GM19238 (cell line): ENCODE measurements around the gene SLX4.

Source experiments
- DNase-seq: peaks from one replicate; pipeline ENCODE4 v3.0.0; 2011; ENCODE audit warnings: low spot score; ENCODE audit not compliant: insufficient read length

Gene SLX4

DNA sequence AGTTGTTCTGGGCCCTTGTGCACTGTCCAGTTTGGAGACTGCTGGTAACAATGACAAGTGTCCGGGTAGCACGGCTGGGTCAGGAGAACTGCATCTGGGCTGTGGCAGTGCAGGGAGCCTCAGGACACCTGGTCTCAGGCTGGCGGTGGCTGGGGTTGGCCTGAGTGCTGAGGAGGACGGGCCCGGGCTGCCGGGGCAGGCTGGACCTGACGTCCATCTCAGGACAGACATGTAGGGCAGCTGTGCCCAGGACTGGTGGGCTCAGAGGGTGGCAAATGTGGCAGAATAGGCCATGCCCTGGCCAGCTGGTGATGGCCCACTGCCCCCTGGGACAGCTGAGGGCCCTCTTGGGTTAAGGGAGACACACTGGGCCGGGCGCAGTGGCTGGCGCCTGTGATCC is 30.0 kb downstream of the SLX4 start:
- no peak for DNase-seq

DNA sequence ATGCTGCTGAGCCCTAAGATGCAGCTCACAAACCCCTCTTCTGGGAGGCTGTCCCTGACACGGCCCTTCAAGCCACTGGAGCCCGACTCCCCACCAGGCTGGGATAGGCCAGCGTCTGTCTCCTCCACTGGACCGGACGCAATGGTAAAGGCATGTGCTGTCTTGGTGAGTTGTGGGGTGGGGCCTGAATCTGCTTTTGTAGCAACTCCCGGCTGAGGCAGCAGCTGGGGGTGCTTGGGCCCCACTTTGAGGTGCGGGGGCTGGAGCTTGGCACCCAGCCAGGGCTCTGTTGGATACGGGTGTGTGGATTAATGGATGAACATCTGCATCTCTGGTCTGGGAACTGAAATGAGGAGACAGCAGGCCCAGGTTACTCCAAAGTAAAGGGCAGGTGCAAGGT is 30.7 kb downstream of the SLX4 start:
- no peak for DNase-seq

DNA sequence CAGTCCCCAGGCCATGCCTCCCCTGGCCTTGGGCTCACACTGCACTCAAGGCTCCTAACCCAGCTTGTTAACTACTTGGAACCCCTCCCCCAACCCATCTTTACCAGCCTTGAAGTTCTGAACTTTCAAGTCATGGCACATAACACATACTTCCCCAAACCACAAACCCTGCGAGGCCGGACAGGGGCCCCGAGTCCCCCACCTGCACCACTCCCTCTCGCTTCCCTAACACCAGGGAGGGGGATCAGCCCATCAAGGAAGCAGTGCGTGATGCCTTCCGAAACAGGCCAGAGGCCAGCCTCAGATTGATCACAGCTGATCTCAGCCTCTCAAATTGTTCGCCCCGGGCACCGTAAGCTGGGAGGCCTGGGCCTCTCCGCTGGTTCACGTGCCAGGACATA is 31.2 kb downstream of the SLX4 start:
- DNase-seq, result no peak

DNA sequence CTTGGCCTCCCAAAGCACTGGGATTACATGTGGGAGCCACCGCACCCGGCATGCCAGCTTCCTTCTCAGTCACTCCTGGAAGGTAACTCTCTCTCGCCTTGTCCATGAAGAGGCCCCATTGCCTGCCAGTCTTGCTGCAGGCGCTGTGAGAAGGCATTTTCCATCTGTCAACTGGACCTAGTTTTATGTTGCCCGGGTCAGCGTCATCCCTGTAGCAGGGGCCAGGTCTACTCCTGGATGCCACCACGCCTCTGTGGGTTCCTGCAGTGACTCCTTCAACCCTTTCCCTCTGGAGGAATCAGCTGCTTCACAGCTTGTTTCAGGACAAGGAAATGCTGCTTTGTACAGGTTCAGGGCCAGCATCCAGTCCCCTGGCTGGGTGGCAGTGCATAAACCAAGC is 31.6 kb downstream of the SLX4 start:
- DNase-seq, result no peak

DNA sequence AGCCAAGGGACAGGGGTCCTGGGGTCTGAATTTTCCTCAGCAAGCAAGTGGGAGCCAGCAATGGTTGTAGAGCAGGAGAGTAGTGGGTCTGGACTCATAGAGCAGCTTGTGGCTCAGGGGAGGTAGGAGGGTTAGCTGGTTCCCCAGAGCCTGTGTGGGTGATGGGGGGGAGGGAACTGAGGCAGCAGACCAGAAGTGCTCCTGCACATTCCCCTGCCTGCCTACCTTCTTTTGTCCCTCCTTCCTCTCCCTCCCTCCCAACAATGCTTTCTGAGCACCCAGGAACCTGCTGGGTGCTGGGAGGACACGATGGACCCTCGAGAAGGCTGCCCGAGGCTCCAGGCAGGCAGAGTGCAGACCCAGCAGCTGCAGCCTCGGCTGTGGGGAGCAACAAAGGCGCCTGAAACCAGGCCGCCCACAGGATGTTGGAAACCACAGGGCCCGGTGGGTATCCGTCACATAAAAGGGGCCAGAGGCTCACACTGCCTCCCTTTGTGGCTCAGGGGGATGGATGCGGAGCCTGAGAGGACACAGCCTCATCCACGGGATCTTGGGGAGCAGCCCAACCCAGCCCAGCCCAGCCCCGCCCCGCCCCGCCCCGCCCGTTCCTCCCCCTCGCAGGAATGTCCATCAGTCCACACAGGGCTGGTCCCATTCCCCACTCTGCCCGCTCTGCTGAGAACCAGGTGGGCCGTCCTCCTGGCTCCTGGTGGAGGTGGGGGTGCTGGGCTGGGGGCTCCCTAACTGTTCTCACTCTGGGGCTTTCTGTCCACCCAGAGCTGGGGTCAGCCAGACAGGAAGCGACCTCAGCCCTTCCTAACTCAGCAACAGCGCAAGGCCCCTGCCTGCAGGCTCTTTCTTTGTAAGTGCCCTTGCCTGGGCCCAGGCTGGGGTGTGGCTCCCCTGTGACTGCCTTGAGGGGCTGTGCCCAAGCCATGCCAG is 32.5 kb downstream of the SLX4 start:
- peak; percentile 80 for DNase-seq

DNA sequence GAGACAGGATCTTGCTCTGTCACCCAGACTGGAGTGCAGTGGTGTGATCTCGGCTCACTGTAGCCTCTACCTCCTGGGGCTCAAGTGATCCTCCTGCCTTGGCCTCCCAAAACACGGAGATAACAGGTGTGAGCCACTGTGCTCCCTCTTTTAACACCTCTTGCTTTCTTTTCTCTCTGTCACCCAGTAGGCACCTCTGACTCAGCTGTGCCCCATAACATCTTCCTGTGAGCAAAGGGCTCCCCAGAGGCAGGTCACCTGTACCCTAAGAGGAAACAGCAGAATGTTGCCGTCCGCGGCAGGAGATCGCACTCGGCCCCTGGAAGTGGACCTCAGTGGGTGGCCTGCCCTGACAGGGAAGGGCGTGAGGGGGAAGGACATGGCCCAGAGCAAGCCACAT is 33.3 kb downstream of the SLX4 start:
- DNase-seq, result no peak

DNA sequence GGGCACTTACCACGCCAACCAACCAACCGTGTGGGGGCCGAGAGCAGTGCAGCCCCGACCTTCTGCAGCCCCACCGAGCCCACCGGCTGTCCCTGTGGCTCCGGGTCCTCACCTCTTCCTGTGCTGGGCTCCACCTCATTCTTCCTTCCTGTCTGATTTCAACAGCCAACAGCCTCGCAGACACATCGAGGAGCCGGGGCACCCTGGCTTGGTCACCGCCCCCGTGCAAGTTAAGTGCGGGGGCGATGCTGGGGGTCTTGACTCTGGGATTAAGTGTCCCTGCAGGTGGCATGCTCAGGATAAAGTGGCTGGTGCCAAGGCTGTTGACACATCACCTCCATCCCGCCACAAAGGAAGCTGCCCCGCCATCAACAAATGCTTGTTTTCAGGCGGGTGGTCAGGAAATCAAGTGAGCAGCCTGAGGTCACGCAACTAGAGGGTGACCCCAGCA is 34.1 kb downstream of the SLX4 start, which contains the start of gene NLRC3:
TSS of gene NLRC3 (minus strand) at position 102 of the 451 bp plus-strand sequence. CDS start 12,367 bp downstream, outside the sequence.
- DNase-seq, result peak; percentile 56

DNA sequence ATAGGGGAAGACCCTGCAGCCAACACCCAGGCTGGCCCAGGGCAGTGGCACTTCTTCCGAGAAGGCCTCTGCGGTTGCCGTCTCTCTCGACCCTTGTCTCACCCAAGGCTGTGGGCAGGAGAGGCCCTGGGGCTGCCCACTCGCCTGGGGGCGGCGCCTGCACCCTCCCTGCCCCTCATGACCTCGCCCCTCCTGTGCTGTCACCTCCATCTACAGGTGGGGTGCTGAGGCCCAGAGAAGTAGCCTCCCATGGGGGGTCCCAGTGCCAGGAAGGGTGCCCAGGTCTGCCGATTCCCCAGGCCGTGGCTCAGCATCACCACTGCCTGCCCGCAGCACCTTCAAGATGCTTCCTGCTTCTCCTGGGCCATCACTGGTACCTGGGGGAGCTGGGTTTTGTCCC is 35.2 kb downstream of the SLX4 start:
- no peak for DNase-seq

DNA sequence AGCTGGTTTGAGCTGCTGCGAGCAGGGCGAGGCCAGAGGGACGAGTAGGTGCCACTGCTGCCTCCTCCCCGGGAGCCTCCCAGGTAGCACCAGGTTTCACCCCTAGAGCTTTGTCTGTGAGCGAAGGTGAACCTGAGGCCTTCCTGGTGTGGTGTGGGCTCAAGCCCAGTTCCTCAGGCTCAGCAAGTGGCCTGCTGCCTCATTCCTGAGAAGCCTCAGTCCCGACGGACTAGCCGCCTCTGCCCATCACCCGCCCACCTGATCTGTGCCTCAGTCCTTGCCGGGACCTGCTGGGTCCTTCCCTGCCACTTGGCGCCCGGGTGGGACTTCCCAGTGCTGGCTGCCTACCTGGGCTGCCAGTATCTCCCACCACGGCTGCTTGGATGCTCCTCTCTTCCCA is 35.9 kb downstream of the SLX4 start:
- no peak for DNase-seq

DNA sequence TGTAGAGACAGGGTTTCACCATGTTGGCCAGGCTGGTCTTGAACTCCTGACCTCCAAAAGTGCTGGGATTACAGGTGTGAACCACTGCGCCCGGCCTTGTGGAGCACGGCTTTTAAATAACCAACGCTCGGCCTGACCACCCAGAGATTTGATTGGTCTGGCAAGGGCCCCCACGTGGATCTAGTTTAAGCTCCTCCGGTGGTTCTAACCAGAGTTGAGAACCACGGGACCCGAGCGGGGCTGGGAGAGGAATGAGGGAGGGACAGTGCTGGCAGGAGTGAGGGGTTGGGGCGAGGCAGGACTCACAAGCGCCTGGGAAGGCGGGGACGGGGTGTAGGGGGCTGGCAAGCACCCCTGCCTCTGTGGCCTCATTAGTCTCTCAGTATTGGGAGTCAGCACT is 37.2 kb downstream of the SLX4 start:
- no peak for DNase-seq

DNA sequence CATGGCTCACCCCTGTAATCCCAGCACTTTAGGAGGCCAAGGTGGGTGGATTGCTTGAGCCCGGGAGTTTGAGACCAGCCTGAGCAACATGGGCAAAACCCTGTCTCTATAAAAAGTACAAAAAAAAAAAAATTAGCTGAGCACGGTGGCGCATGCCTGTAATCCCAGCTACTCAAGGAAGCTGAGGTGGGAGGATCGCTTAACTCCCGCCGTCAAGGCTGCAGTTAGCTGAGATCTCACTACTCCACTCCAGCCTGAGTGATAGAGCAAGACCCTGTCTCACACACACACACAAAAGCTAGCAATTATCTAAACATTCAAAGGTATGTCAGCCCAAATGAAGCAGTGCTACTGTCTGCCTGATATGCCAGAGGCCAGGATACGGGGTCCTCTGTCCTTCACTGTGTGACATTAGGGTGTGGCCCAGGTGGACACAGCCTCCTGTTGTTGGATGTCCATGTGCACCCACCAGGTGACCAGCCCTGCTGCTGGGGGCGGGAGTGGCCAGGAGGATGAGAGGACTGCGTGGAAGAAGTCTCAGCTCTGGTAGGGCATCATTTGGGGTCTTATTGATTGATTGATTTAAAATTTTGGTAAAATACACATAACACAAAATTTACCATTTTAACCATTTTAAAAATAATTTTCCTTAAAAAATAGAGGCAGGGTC is 38.1 kb downstream of the SLX4 start:
- no peak for DNase-seq

DNA sequence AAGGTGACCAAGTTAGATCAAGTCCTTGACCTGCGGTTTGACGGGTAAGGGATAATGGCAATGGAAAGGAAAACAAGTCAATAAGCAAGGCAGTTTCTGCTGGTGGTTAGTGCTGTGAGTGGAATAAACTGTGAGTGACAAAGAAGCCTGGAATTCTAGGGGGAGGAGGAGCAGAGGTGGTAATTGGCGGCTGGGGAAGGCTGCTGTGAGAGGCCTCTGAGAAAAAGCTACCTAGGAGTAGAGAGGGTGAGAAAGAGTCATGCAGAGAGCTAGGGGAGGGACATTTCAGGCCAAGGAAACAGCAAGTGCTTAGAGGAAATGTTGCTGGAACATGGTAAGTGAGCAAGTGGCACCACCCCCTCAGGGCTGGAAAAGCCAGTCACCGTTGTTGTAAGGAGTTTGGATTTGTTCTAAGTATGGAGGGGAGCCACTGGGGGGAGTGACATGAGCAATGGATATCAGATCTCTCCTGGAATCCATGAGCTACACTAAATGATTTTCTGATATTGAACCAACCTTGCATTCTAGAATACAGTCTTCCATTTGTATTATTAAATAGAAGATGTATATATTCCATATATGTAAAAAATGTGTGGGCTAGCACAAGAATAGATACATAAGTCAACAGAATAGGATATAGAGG is 40.9 kb downstream of the SLX4 start:
- DNase-seq, result no peak

DNA sequence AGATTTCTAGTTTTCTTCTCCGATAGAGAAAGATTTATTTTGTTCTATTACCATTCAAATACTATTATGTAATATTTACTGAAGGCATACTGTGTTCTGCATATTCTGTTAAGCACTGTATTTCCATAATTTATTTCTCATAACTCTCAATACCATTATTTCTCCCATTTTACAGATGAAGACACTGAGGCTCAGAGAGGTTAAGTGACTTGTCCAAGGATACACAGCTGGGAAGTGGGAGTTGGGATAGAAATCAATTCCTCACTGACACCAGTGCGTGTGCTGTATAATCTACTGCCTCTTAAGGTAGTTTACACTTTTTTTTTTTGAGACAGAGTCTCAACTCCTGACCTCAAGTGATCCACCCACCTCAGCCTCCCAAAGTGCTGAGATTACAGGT is 41.6 kb downstream of the SLX4 start:
- no peak for DNase-seq

DNA sequence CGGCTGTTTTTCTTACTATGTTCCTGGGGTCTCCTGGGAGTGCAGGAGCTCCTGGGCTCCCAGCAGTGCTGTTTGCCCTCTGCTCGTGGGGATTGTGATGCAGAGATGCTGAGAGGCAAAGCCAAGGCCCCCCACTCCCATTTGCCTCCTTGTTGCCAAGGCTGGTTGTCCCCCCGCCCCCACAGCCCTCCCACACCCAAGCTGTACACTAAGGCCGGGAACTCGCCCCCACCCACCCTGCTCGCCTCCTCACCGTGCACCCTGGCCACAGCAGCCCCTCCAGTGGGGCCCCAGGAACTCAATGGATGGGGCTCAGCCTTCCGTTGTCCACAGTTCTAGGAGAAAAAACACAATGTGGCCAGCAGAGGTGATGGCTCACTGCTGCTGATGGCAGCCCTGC is 44.4 kb downstream of the SLX4 start:
- no peak for DNase-seq

DNA sequence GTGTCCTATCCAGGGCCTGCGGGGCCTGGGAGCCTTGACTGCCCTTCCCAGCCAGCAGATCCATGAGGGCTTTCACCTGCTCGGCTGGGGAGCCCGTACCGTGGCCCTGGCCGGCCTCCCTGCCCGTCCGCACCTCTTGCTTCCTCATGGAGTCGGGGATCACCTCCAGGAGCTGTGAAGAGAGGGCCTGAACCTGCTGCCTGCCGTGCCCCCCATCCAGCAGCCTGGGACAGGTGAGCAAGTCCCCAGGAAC is 46.6 kb downstream of the SLX4 start:
- no peak for DNase-seq

DNA sequence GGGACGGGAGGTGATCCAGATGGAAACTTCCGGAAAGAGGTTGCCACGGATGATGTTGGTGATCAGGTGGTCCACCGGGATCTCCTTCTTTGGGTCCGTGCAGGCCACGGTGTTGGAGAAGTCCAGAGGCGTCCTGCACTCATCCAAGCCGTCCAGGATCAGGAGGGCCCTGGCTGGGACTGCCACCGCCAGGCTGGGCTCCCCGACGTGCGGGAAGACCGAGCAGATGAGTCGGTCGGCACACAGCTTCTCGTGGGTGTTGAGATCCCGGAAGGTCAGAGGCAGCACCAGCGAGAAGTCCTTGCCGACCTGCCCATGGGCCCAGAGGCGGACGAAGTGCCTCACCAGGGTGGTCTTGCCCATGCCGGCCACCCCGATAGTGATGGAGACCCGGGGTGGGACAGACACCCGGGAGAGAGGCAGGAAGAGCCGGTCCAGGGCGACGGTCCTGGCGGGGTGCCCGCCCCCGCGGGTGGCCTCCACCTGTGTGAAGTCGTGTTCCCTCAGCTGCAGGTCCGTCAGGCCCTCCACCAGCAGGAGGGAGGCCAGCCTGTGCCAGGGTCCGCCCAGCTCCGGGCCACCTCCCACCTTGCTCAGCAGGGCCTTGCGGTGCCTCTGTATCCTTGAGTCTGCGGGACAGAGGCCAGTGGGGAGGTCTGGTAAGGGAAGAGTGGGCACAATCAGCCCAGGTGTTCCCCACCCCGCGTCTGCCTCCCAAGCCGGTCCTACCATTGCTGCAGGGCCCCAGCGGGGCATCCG is 47.1 kb downstream of the SLX4 start:
- no peak for DNase-seq

DNA sequence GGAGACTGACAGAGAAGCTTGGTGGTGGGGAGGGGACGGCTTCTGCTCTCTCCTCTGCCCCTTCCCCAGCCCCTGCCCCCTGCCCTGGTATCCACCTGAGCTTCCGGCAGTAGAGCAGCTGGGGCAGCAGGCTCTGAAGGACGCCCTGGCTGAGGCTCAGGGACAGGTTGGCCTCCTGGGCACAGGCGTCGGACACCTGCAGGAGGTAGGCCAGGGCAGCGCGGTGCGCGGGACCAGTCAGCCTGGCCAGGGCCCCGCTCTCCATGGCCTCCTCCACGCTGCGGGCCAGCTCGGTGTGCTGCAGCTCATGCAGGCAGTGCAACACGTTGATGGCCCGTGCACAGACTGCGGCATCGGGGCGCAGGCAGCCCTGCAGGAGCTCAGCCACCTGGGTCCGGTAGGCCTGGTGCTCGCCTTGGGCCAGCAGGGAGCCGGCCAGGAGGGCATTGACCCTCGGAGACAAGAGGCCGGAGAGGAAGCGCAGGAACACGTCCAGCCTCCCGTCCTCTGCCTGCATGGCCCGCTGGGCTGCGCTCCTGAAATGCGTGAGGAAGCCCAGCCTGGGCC is 48.4 kb downstream of the SLX4 start:
- no peak for DNase-seq

DNA sequence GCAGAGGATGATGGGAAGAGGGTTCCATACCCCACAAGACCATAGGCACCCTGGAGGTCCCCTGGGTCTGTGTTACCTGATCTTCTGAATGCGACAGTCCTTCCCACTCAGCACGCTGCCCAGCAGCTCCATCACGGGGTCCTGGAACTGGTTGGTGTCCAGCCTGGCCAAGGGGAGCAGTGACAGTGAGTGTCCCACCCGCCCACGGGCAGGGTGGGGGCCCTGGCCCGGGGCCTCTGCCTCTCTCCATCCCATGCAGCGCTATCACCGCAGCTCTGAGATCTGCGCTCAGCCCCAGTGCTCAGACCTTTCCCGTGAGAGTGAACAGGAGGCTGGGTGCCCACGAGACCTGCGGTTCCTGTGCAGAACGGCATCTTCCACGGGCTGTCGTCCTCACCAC is 49.8 kb downstream of the SLX4 start:
- DNase-seq, result no peak

DNA sequence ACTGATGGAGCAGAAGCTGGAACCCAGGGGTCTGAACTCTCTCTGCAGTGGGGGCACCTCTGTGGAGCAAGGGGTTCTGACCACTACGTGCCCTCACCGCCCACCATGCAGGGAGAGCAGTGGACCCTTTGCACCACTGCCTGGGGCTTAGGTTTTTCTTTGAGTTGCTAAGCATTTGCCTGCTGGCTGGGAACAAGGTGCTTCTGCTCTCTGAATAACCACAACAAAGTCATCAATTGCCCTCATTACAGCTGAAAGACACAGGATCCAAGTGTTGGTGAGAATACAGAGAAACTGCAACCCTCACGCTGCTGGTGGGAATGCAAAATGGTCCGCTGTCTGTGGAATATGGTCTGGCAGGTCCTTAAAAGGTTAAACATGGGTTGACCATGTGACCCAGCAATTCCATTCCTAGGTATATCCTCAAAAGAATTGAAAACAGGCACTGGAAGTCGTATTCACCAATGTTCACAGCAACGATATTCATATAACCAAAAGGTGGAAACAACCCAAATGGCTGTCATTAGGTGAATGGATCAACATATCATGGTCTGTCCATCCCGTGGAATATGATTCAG is 57.0 kb downstream of the SLX4 start:
- DNase-seq, result no peak

DNA sequence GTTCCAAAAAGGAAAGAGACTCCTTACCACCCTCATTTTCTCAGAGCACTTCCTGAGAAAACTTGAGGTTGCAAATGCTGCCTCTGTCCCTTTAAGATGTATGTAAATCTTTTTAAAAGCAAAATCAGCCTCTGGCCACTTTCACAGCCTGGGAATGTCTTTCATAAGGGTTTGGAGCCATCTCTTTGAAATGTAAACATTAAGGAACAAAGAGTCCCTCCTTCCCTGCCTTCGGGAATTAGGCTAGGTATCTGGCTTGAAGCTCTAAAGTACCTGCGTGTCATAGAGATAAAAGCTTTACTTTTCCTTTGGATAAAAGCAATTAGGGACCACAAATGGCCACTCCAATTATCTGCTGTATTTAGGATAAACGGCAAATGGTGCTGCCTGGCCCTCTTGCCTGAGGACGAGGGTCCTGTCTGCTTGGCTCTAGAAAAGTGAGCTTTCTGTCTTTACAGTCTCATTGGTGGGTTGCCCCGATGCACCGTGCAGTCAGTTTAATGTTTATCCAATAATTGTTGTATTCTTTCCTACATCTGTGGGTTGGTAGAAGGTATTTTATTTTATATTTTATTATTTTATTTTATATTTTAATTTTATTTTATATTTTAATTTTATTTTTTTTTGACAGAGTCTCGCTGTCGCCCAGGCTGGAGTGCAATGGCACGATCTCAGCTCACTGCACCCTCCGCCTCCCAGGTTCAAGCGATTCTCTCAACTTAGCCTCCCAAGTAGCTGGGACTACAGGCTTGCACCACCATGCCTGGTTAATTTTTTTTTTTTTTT is 58.1 kb downstream of the SLX4 start:
- DNase-seq, result no peak
